GM19468 (cell line): ENCODE data around the gene OR52B2.
"Not testable (repeated sequence)": the region's sequence is repeated elsewhere in the genome, so short reads cannot be mapped to it uniquely, and the experiment has no call there.

Experiments used
- ATAC-seq: cut with Tn5 transposase; IDR thresholded peaks from one replicate; pipeline ENCODE4 v1.9.1; 2021; ENCODE audit warnings: mild to moderate bottlenecking, moderate library complexity, moderate number of reproducible peaks; ENCODE audit not compliant: unreplicated experiment; ENCODE audit errors: extremely low read depth

The OR52B2 gene

GRCh38 chr11:6156628-6157359 lies 13.3 kb downstream of the OR52B2 start:
- ATAC-seq: no peak

- no peak for ATAC-seq
These were observed 18.0 kb downstream of the OR52B2 start for GRCh38 chr11:6152126-6152525.

- no peak for ATAC-seq
These were observed 19.0 kb downstream of the OR52B2 start for GRCh38 chr11:6151117-6151516.

GRCh38 chr11:6143737-6144136 lies 26.4 kb downstream of the OR52B2 start:
- ATAC-seq: not testable (repeated sequence)

- no peak for ATAC-seq
These were observed 27.2 kb downstream of the OR52B2 start for GRCh38 chr11:6142936-6143335.

- not testable (repeated sequence) for ATAC-seq
These were observed 34.2 kb downstream of the OR52B2 start for GRCh38 chr11:6135936-6136335.

GRCh38 chr11:6132431-6132830 lies 37.7 kb downstream of the OR52B2 start:
- no peak for ATAC-seq

- ATAC-seq: no peak
These were observed 40.5 kb downstream of the OR52B2 start for GRCh38 chr11:6129635-6130034.

- no peak for ATAC-seq
These were observed 41.1 kb downstream of the OR52B2 start for GRCh38 chr11:6129011-6129410.

- no peak for ATAC-seq
These were observed 42.2 kb downstream of the OR52B2 start for GRCh38 chr11:6127881-6128280.

GRCh38 chr11:6124245-6124644 lies 45.9 kb downstream of the OR52B2 start:
- ATAC-seq: no peak
